ENCODE data around the gene FBRSL1. TPM values are rescaled to one million over a fixed set of nuclear protein-coding genes. Genes with fewer than 3 reads are reported as not detected.

Gene FBRSL1
- total and polyA plus RNA-seq, 3 donors from 2014 or later = 51.1 to 98.9 (median 88.3) TPM

DNA sequence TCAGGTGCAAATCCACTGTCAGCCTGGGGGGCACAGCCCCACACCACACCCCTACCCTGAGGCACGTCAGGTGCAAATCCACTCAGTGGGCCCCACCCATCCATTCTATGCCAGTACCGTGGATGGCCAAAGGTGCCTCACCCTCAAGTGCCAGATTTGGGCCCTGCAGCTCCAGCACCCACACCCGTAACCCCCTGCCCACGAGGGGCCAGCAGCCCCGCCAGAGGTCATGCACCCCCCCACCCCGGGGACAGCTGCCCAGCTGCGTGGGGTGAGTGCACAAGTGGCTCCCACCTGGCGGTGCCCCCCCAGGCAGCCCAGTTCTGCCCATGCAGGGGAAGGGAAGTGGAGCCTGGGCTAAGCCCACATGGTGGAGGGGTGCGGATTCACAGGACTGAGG lies 51.2 kb downstream of the FBRSL1 start:
- Histone ChIP-seq H3K36me3 (ENCODE audit: low read depth, missing control alignments) (no peaks in the 10 kb centered on the region), H3K9me3 (no peaks in the 10 kb centered on the region), H3K27ac (no peak overlapping the region), H3K4me1 (no peaks in the 10 kb centered on the region), H3K27me3 (no peaks in the 10 kb centered on the region), H3K4me3 (no peak overlapping the region)
- 93 to 94% methylated on average over 8 to 9 of the region's 9 CpGs for WGBS, 2 donors
- intact Hi-C loops (cut with DNase I; ENCODE audit: low total_unique reads) = no loop called here
- no peak for TF ChIP-seq POLR2A (IDR thresholded peaks at IDR 0.05)
- TF ChIP-seq, protein P1, sequence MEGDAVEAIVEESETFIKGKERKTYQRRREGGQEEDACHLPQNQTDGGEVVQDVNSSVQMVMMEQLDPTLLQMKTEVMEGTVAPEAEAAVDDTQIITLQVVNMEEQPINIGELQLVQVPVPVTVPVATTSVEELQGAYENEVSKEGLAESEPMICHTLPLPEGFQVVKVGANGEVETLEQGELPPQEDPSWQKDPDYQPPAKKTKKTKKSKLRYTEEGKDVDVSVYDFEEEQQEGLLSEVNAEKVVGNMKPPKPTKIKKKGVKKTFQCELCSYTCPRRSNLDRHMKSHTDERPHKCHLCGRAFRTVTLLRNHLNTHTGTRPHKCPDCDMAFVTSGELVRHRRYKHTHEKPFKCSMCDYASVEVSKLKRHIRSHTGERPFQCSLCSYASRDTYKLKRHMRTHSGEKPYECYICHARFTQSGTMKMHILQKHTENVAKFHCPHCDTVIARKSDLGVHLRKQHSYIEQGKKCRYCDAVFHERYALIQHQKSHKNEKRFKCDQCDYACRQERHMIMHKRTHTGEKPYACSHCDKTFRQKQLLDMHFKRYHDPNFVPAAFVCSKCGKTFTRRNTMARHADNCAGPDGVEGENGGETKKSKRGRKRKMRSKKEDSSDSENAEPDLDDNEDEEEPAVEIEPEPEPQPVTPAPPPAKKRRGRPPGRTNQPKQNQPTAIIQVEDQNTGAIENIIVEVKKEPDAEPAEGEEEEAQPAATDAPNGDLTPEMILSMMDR (IDR thresholded peaks at IDR 0.05) = no peak
- DNase-seq = no peak

DNA sequence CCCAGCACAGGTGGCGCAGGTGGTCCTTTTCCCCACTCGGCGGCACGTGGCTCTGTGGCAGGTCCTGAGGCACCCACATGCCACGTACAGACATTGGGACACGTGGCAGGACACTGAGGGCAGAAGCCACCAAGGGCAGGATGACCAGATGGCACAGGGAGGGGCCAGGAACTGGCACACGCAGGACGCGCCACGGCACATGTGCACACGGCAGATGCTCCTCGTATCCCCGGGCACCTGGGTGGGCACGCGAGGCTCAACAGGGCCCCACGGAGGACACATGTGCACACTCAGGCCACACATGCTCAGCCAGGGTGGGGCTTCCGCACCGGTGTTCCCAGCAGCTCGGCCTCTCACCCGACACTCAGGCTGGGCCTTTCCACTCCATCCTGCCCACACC lies 52.0 kb downstream of the FBRSL1 start:
- TF ChIP-seq, protein P1 (IDR thresholded peaks at IDR 0.05) = no peak
- no peak for TF ChIP-seq POLR2A (IDR thresholded peaks at IDR 0.05)
- WGBS, 2 donors = 87 to 91% methylated on average over 9 to 20 of the region's 20 CpGs

DNA sequence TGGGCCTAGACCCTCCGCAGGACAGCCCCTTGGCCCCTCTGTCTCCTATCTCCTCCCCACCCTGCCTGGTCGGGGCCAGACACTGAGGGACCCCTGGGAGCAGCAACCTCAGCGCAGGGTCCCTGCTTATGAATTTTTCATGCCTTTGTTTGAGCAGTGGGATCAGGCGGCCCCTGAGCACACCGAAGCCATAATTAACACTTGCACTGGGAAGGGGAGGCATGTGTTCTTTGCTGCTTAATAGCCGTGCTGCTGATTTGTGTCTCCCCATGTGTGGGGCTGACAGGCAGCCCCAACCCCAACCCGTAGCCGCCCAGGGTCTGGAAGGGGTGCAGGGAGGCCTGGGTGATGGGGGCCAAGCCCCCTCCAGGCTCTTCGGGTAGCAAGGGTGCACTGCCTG lies 52.7 kb downstream of the FBRSL1 start:
- Histone ChIP-seq H3K36me3 (ENCODE audit: low read depth, missing control alignments) (no peaks in the 10 kb centered on the region), H3K9me3 (no peaks in the 10 kb centered on the region), H3K4me3 (no peak overlapping the region), H3K27ac (no peak overlapping the region), H3K4me1 (no peaks in the 10 kb centered on the region), H3K27me3 (no peaks in the 10 kb centered on the region)
- WGBS, 2 donors = 90 to 96% methylated on average over 4 to 9 of the region's 9 CpGs
- TF ChIP-seq POLR2A (IDR thresholded peaks at IDR 0.05) = no peak
- TF ChIP-seq, protein P1 (IDR thresholded peaks at IDR 0.05) = no peak
- DNase-seq = no peak
- intact Hi-C loops (cut with DNase I; ENCODE audit: low total_unique reads) = no loop called here

More for the DNA sequence above, 52.0 kb downstream of the FBRSL1 start:
- intact Hi-C loops (cut with DNase I; ENCODE audit: low total_unique reads) = no loop called here
- Histone ChIP-seq H3K4me3 (no peak overlapping the region), H3K9me3 (no peaks in the 10 kb centered on the region), H3K27me3 (no peaks in the 10 kb centered on the region), H3K4me1 (no peaks in the 10 kb centered on the region), H3K27ac (no peak overlapping the region), H3K36me3 (ENCODE audit: low read depth, missing control alignments) (no peaks in the 10 kb centered on the region)
- DNase-seq = no peak

DNA sequence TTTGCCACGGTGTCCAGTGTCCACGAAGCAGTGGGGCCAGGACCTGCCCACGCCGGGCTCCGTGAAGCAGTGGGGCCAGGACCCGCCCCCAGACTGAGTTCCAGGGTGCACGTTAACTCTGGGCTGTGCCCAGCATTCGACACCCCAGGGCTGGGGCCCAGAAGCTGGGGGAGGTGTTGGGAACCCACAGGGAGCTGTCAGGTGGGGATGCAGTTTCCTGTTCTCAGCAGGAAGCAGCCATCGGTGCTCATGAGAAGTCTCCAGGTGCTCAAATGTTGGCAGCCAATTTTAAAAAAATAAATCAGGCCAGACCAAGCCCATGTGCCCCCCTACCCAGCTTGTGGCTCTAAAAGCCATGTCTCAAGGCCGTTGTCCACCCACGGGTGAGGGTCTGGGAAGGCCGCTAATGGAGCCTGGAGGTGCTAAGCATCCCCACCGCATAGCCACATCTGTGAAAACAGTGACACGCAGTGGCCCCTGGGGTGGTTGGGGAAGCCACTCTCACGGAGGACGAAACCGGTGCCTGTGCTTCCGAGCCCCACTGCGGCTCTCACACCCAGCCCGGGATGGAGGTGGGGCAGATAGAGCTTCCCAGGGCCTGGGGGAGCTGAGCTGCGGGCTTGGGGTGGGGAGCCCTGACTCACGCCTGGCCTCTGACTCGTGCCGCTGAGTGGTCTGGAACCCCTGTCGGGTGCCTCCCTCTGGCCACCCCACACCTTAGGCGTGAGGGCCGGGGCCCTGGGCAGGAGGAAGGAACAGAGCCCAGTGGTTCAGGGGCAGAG lies 53.5 kb downstream of the FBRSL1 start:
- no peaks in the 10 kb centered on the region for H3K4me1 ChIP-seq
- H3K4me3 ChIP-seq = no peak overlapping the region
- H3K9me3 ChIP-seq = no peaks in the 10 kb centered on the region
- intact Hi-C loops (cut with DNase I; ENCODE audit: low total_unique reads) = no loop called here
- no peak overlapping the region for H3K27ac ChIP-seq
- H3K36me3 ChIP-seq (ENCODE audit: low read depth, missing control alignments) = no peaks in the 10 kb centered on the region
- DNase-seq = no peak
- TF ChIP-seq POLR2A (IDR thresholded peaks at IDR 0.05) = no peak
- TF ChIP-seq, protein P1 (IDR thresholded peaks at IDR 0.05) = no peak
- WGBS, 2 donors = 86 to 89% methylated on average over 10 to 27 of the region's 27 CpGs
- no peaks in the 10 kb centered on the region for H3K27me3 ChIP-seq

DNA sequence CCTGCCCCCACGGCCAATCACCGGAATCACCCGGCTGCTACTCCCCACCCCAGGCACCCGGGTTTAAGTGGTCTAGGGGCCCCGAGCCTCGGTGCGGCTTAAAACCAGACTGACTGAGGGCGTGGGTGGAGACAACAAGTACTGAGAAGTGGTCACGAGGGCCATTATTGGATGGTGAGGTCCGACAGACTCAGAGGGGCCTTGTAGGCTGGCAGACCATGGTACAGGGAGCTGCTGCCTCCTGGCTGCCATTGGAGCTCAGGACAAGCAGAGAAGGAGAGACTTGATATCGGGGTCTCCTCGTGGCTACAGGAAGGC lies 54.1 kb downstream of the FBRSL1 start:
- Histone ChIP-seq H3K4me3 (no peak overlapping the region), H3K36me3 (ENCODE audit: low read depth, missing control alignments) (no peaks in the 10 kb centered on the region), H3K4me1 (no peaks in the 10 kb centered on the region), H3K27me3 (no peaks in the 10 kb centered on the region), H3K9me3 (no peaks in the 10 kb centered on the region), H3K27ac (no peak overlapping the region)
- 82 to 94% methylated on average over 6 to 12 of the region's 12 CpGs for WGBS, 2 donors
- intact Hi-C loops (cut with DNase I; ENCODE audit: low total_unique reads) = no loop called here
- no peak for DNase-seq
- TF ChIP-seq, protein P1 (IDR thresholded peaks at IDR 0.05) = no peak
- TF ChIP-seq POLR2A (IDR thresholded peaks at IDR 0.05) = no peak
